GM18907 (cell line): ENCODE measurements around the gene HMGB1.
A peak's percentile ranks its signal among the peaks of the same experiment; 100 is the strongest.
"Not testable (repeated sequence)": the region's sequence is repeated elsewhere in the genome, so short reads cannot be mapped to it uniquely, and the experiment has no call there.

ENCODE experiments used
- ATAC-seq: cut with Tn5 transposase; IDR thresholded peaks from one replicate; pipeline ENCODE4 v1.9.1; 2021; ENCODE audit warnings: mild to moderate bottlenecking, moderate library complexity; ENCODE audit not compliant: unreplicated experiment

HMGB1 gene

GRCh38 chr13:30466841-30467252, 1.1 kb upstream of the HMGB1 start:
- no peak for ATAC-seq

GRCh38 chr13:30466358-30466714, 600 bp upstream of the HMGB1 start:
- no peak for ATAC-seq

GRCh38 chr13:30465343-30465592, 468 bp downstream of the HMGB1 start:
- ATAC-seq: peak; percentile 3

GRCh38 chr13:30464496-30465342, 1.0 kb downstream of the HMGB1 start:
- ATAC-seq: peak; percentile 39

GRCh38 chr13:30463787-30464495, 1.8 kb downstream of the HMGB1 start:
- peak; percentile 43 for ATAC-seq

GRCh38 chr13:30461279-30462066, 4.3 kb downstream of the HMGB1 start:
- not testable (repeated sequence) for ATAC-seq

- ATAC-seq: no peak
Observed at GRCh38 chr13:30457306-30457891, 8.3 kb downstream of the HMGB1 start.

GRCh38 chr13:30456290-30456689, 9.4 kb downstream of the HMGB1 start:
- ATAC-seq: no peak

- no peak for ATAC-seq
Observed at GRCh38 chr13:30454991-30455390, 10.7 kb downstream of the HMGB1 start.

GRCh38 chr13:30453727-30454126, 12.0 kb downstream of the HMGB1 start:
- ATAC-seq: no peak

GRCh38 chr13:30451476-30451875, 14.3 kb downstream of the HMGB1 start:
- not testable (repeated sequence) for ATAC-seq

- no peak for ATAC-seq
Observed at GRCh38 chr13:30450066-30450465, 15.7 kb downstream of the HMGB1 start.

GRCh38 chr13:30448441-30448840, 17.3 kb downstream of the HMGB1 start:
- ATAC-seq: no peak

GRCh38 chr13:30446126-30446500, 19.6 kb downstream of the HMGB1 start:
- no peak for ATAC-seq

- peak; percentile 48 for ATAC-seq
Observed at GRCh38 chr13:30443957-30444404, 21.8 kb downstream of the HMGB1 start.

GRCh38 chr13:30443491-30443890, 22.2 kb downstream of the HMGB1 start:
- not testable (repeated sequence) for ATAC-seq

GRCh38 chr13:30442926-30443325, 22.8 kb downstream of the HMGB1 start:
- no peak for ATAC-seq

- peak; percentile 45 for ATAC-seq
Observed at GRCh38 chr13:30440910-30441703, 24.6 kb downstream of the HMGB1 start.

GRCh38 chr13:30438286-30438685, 27.4 kb downstream of the HMGB1 start:
- no peak for ATAC-seq

- ATAC-seq: no peak
Observed at GRCh38 chr13:30437177-30437576, 28.6 kb downstream of the HMGB1 start.
